Activated CD8-positive, alpha-beta memory T cell treated with anti-CD3 and anti-CD28 coated beads for 4 hours (primary cell): ENCODE measurements around the gene KSR2.

Source experiments
- DNase-seq, 2 donors: peaks; one replicate each; pipeline ENCODE4 v3.0.0-alpha.2; 2020; ENCODE audit warnings: low read depth in 2 of 2

The KSR2 gene

DNA sequence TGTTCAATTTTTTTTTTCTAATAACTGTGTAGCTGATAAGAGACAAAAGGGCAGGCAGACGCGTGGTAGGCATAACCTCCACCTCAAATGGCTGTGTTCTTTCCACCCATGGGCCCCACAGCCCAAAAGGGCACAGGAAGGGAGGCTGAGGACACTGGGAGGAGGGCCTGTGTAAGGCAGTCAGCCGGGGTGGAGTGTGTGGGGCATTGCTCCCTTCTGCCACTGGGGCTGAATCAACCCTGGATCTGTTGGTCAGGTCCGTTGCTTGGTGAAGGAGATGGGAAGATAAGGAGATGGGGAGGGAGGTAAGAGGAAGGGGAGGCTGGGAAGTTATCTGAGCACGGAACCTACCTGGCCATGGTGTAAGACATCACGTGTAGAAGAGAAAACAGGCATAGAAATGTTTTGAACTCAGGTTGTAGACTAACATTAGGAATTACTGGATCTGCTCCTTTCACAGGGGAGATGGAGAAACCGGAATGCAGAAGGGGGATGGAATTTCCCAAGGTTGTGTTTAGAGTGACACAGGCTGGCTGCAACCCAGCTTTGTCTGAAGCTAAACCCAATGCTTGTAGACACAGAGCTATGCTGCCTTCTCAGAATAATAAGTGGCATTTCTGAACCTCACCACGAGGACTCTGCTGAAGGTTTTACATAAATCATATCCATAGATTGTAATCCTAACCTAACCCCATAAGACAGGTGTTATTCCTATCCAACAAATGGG lies 468.9 kb downstream of the KSR2 start:
- DNase-seq, result no peak

DNA sequence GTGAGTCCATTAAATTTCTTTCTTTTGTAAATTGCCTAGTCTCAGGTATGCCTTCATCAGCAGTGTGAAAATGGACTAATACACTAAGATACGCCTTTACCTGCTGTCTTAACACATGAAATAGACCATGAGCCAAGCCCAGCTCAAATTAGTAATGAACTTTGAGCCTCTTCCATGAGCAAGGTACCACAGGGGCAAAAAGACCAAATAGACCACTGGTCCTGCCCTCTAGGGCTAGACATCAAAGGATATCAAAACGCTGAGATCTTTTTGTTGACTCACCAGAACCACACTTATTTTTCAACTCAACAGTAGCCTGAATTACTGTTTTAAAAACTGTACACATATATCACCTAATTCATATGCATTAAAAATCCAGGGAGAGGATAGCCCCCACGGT lies 469.9 kb downstream of the KSR2 start:
- no peak for DNase-seq

DNA sequence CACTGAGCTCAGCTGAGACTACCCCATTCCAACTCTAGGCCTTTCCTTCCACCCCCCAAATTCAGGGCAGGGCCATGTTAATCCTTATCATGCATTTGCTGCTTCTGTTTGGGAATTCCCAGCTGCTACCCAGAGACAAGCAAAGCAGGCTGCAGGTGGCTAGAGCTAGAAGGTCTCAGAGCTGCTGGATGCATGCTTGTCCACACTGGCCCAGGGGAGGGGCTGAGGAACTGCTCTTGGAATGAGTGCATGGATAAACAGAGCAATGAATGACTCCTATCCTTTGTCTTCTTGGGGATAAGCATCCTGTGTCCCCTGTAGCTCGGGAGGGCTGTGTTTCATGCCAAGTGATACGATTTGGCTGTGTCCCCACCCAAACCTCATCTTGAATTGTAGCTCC lies 470.5 kb downstream of the KSR2 start:
- DNase-seq, result no peak

DNA sequence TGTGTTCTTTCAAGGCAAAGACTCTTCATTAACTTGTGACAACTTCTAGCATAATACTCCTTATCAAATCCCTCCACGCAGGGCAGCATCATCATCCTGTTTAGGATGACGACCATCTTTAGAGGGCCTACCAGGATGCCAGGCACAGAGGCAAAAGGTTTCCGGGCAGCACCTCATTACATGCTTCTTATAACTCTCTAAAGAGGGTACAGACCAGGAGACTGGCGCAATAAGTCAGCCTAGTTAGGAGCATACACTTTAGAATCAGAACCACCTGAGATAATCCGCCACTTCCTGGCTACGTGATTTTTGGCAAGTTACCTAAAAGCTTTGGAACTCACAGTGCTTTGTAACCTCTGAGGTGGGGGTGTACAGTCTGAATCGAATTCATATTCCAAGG lies 471.4 kb downstream of the KSR2 start:
- DNase-seq, result no peak

DNA sequence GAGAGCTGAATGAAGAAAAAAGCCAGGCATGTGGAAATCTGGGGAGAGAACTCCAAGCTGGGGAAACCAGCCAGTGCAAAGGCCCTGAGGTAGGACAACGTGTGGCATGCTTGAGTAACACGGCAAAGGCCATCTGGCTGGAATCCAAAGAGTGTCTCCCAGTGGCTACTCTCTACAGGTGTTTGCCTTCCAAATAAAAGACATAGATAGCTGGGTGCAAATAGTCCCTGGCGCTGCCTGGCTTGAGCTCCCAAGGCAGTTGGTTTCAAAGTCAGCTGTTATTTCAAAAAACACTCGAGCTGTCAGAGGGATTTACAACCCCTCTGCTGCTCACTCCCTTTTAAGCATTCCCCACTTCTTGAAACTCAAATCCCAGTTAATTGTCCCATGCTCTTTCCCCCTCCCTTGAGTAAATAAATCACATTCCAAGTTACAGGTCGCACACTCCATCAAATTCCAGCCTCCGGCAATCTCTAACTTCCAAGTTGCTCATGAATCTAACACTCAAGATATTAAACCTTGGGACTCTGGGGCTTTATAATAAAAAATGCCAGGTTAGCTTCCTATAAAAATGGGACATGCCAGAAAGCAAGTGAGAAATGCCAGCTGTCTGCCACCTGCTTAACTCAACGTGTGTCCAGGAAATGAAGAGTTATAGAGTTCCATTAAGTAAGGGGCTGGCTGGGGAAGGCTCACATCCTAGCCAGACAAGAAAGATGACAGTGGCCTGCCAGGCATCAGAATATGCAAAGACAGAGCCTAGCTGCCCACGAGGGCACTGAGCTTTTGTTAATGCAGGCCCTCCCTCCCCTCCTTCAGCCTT lies 473.7 kb downstream of the KSR2 start:
- no peak for DNase-seq

DNA sequence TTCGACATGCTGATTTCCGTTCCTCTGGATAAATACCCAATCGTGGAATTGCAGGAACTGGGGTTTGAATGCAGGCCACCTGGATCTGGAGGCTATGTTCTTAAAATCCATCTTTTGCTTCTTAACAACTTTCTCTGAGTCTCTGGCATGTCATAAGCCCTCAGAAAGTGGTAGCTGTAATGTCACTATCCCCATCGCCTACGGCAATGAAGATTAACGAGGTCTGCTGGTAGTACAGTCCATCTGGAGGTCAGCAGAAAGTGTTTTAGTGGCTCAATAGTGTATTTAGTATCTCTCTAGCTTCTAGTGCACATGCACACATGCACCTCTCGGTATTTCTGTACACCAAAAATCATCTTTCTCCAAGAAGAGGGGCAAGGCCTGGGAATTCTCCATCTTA lies 477.1 kb downstream of the KSR2 start:
- DNase-seq, result no peak

DNA sequence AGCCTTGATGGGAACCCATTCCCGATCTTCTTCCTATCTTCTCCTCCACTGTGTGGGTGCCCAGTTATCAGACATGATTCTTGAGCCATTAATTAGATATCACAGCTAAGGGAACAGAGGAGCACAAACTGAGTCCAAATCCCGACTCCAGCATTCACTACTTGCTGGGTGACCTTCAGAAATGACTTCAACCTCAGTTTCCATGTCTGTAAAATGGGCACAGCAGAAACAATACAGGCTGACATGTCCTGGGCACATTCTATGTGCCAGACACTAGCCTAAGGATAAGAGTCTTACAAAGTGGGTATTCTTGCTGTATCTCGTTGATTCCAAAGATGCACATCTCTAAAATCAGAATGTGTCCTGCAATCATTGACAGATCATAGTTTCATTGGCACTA lies 478.7 kb downstream of the KSR2 start:
- no peak for DNase-seq

DNA sequence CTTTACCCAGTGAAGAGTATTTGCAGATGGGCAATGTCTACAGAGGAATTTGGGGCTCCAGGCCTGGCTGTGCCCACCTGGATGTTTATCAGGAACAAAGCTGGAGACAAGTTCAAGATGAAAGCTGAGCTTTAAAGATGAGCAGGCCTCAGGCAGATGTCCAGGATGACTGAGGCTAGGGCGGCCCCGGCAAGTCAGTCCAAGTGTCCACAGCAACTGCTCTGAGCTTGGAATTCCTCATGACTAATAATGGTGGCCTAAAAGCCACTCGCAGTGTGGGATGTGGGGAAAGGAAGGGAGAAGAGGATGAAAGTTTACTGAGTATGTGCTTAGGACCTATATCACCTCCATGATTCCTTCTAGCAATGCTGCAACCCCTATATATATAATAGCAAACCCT lies 479.1 kb downstream of the KSR2 start:
- DNase-seq, result no peak

DNA sequence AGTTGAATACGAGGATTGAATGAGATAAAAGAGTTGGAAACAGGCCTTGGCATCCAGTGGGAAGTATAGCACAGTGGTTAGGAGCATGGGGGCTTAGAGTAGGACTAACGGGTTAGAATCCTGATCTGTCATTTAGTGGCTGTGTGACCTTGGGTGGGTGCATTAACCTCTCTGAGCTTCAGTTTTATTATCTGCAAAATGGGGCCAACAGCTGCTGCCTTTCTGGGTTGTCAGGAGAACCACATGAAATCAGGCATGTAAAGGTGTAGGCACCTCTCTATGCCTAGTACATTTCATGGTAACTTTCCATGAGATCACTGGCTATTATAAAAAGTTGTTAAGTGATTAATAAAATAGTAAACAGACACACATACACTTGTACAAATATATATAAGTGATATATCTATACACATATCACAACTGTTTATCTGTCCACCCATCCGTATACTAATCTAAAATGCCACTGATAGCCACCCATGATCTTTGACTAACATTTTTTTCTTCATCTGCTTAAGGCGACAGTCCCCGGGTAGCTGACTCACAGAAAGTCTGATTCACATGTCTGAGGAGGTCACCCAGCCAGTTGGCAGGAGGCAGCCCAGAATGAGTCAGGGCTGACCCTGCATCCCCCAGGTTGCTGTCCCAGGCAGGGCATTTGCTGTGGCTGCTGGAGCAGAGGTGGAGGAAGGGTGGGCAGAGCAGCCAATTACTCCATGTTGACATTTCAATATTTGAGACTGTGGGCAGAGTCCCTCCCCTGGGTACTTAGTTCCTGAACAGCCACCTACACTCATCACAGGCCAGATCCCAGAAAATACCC lies 481.7 kb downstream of the KSR2 start:
- DNase-seq, result no peak

DNA sequence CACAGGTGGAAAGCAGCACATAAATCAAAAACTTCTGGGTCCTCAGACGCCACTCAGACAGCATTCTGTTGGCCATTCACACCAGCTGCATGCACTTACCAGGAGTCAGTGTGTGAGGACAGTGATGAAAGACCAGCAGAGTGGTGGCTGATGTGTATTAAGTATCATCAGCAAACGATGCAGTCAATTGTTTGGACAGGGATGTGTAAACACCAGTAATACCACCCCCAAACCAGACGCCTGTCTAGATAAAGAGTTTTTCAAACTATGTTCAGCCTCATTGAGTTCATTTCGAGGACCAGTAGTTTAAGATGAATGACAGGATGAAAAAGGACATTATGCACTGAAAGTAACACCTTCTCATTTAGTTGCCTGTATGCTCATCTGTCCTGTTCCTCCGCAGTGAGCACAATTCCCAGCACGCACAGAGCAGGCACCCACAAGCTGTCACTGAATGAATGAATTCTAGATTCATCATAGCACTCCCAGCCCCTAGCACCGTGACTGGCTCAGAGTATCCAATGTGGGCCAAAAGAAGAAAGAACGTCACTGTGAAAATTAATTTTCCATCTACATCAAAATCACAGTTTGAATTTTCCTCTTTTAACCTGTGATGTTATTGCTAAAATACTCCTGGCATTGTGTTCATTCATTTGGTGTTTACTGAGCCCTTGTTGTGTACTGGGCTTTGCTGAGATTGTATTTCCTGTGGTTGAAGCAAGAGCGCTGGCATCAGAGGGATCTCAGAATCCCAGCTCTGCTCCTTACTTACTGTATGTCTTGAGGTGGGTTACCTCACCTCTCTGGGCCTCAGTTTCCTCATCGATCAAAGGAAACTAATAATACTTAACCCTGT lies 482.6 kb downstream of the KSR2 start:
- no peak for DNase-seq

DNA sequence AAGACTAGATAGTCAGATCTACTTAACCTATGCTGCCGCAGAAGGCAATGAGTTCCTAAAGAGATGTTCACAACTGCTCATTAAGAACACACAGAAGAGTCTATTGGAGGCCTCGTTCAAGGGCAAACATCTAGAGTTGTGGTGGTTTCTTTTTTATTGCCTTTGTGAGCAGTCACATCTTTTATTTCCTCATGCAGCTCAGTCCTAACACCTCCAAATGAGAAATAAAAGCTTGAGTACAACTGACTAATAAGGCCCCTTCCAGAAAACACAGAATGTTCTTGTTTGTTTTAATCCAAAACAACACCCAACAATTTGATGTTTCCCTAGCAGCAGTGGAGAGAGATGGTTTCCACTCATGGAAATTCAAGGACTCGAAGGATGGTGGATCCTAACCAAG lies 483.9 kb downstream of the KSR2 start:
- DNase-seq, result no peak

DNA sequence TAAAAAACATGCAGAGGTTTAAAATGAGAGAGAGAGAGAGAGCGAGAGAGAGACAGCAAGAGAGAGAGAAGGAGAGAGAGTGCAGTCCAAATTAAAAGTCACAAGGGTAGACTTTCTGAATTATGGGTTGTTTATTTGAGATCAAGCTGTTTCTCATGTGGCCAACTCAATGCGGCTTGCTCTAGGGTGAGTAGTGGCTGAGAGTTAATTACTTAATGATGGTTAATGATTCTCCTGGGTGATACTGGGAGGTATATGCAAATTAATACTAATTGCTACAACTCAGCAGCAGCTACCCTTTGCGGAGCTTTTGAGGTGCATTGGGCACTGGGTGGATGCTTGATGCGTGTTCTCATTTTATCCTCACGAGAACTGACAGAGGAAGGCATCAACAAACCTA lies 485.3 kb downstream of the KSR2 start:
- DNase-seq, result no peak

DNA sequence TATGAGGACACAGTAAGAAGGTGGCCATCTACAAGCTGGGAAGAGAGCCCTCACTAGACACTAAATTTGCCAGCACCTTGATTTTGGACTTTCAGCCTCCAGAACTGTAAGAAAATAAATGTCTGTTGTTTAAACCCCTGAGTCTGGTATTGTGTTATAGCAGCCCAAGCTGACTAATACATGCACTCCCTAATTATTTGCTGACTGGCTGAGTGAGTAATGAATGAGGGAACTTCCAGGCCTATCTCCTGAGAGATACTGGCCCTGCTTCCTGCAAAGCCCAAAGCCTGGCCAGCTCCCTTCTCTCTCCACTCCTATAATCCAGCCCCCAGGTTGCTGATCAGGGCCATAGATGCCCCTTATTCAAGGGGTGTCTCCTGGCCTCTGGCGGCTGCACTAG lies 487.3 kb downstream of the KSR2 start:
- DNase-seq, result no peak

DNA sequence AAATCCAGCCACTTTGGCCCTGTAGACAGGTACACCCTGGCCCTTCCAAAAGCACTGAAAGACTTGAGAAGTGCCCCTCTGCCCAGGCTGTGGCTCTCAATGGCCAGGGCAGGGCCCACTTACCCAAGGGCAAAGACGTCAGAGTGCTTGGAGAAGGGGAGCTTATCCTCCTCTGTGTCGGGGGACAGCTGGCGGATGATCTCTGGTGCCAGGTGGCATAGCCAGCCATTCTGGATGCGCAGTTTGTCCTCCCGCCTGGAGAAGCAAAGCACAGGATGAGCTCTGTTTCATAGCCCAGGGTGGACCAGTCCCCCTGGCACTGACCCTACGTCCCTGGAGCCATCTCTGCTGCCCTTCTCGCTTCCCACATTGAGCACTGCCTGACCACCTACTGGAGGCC lies 492.4 kb downstream of the KSR2 start:
- no peak for DNase-seq

DNA sequence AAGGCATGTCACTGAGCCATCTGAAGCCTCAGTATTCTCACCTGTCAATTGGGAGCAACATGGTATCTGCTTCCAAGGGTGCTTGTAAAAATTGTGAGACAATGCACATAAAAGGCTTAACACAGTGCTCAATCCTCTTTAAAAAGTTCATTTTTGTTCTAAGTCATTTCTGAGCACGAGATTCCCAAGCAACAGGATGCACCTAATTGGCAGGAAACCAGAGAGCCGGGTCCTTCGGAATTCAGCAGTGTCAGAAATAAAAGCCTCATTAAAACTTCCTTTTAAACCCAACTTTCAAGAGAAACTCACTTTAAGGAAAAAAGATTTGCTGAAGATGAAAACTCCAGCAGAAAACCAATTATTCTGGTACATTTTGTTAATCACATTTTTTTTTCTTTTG lies 494.9 kb downstream of the KSR2 start:
- no peak for DNase-seq

DNA sequence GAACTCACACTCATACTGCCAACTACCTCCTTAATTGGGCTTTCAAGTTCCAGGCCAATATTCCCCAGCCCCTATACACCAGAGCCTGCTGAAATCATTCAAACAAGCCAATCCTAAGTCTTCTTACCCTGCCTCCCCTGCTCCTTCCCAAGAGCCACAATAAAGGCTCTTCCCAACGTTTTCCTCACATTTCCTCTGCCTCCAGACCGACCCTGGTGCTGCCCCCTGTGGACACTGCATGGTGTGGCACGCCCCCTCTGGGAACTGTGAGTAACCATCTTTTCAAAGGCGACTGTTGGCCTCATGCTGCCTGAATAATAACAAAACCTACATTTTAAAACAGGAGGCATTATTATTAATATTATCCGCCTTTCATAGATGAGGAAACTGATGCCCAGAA lies 495.8 kb downstream of the KSR2 start:
- DNase-seq, result no peak

DNA sequence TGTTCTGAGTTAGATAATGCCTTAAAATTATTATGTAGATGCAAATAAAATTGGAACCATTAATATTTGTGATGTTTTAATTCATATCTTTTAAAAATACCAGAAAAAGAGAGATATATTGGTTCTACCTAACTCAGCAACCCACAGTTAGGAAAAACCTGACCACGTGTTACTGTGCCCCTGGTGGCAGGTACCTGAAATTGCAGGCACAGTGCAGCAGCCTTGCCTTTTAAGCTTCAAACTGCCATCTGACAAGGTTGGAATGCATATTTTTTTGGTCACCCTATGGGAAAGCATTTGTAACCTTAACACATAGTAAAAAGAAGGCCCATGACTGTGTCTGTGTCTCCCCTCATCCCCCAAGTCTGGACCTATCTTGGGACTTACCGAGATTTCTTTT lies 498.0 kb downstream of the KSR2 start:
- DNase-seq, result no peak

DNA sequence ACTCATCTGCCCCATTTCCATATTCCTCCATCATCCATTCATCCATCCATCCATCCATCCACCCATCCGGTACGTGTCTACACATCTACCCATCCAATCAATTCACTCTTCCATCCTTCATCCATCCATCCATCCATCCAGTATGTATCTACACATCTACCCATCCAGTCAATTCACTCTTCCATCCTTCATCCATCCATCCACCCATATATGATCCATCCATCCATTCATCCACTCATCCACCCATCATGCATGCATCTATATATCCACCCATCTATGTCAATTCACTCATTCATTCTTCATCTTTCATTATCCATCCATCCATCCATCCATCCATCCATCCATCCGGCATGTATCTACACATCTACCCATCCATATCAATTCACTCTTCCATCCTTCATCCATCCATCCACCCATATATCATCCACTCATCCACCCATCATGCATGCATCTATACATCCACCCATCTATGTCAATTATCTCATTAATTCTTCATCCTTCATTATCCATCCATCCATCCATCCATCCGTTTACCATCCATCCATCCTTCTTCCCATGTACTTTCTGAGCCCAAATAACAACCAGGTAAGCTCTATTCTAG lies 498.8 kb downstream of the KSR2 start:
- no peak for DNase-seq

DNA sequence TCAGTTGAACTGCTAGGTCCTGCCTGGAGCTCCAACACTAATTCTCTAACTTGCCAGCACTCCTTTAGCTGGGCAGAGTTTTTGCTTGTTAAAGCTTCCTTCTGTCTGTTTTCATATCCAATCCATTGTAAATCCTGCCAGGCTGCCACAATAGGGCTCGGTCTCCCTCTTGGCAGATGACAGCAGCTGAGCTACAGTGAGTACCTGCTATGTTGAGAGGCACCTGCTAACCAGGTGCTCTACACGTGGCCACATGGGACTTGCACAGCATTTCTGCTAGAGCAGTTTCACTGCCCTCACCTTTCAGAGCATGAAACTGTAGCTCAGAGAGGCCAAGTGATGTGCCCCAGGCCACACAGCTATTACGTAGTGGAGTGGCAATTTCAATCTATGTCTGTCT lies 500.8 kb downstream of the KSR2 start:
- DNase-seq, result no peak

DNA sequence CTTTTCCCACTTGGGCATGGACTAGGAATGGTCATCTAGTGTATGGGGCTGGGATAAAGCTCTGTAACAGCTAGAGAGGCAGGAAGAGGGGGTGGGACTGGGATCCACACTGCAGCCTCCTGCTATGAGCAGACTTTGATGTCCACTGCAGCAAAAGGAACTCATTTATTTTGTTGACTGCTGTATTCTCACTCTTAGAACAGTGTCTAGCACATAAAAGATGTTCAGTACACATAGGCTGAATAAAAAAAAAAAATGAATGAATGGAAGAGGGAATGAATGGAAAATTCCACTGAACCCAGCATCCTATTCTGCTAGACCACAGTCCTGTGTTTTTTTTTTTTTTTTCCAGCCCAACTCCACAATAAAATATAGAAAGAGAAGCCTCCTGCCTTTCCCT lies 501.2 kb downstream of the KSR2 start:
- DNase-seq, result no peak

DNA sequence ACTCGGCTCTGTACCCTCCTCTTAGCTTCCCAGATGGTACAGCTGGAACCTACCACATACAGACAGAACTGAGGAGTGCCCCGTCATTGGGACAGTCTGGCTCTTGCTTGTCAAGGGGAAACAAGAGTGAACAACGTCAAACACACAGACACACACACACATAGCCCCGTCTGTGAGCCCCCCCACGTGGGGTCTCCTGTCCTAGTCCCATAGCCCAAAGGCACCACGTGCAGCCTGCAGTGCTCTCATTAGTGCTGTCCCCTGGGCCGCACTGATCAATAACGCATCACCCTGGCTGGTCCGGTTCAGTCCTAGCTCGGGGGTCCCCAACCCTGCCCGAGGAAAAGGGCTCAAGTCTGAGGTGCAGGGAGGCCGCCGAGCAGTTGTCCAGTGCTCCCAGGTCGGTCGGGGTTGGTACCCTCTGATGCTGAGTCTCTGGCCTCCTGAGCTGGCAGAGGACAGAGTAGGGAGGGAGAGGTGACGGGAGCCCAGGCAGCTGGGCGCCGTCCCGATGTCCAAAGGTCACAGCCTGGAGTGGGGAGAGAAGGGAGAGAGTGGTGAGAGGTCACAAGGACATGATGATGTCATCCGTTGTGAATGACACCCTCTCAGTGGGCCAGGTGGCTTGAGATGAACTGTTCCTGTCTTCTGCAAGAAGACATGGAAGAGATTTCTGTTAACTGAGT lies 502.0 kb downstream of the KSR2 start:
- no peak for DNase-seq
